NCI-H2081 treated with DMSO at 0.1 percent for 48 hours (cell line): Measurements from ENCODE around the gene NAA80.
"Not testable (repeated sequence)": the region's sequence is repeated elsewhere in the genome, so short reads cannot be mapped to it uniquely, and the experiment has no call there.

Experiments
- DNase-seq: peaks from one replicate; lab custom pipeline; 2025; lab: John Stamatoyannopoulos, UW

Gene NAA80

DNA sequence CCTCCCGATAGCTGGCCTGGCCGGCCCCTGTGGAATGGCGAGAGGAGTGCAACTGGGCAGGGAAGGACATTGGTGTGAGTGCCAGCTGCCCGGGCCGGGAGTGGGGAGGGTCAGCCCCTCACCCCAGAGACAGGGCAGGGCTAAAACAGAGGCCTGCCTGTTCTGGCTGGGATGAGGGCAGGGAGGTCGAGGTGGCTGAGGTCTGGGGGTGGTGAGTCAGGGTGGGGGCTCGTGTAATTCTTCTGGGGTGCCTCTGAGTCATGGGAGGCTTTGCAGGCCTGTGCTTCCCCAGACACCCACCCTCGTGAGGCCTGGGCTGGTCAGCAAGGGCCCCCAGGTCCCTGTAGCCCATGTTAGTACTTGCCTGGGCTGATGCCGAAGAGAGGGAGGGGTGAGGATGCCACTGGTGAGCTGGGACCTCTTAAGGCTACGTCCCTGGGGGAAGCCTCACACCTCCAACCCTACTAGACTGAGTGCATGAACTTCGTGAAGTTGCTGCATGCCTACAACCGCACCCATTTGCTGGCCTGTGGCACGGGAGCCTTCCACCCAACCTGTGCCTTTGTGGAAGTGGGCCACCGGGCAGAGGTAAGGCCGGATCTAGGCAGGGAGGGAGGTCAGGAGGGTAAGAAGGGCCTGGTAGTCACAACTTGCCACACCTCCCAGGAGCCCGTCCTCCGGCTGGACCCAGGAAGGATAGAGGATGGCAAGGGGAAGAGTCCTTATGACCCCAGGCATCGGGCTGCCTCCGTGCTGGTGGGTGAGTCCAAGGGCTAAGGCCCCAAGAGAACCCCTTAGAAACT is 28.6 kb downstream of the NAA80 start:
- DNase-seq: no peak

DNA sequence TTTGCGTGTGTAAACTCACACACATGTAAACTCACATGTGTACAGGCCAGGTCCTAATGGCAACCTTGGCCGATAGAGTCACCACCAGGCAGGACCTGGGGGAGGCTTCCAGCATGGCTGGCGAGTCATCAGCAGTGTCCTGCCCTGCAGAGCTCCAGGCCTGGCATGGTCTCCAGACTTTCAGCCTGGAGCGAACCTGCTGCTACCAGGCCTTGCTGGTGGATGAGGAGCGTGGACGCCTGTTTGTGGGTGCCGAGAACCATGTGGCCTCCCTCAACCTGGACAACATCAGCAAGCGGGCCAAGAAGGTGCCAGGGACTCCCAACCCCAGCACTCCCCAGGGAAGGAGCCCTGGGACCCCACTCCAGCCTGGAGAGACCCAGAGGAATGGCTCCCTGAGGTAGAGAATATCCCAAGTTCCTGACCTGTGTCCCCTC is 29.2 kb downstream of the NAA80 start:
- DNase-seq: no peak

DNA sequence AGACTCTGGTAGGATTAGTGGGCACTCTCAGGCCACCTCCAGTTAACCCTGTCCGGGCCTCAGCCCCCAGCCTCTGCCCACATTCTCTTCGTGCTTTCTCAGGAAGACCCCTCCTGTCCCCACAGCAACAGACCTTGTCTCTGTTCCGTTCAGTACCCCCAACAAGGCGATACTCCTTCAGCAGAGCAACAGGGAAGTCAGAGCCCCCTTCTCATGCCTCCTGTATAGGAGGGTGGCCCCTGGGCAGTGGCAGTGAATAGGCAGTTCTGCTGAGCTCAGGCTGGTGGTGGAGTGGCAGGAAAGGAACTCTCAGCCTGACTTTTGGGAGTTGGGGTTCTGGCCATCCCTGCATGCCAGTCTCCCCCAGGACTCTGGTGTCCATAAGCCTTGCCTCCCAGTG is 29.7 kb downstream of the NAA80 start:
- DNase-seq: no peak

DNA sequence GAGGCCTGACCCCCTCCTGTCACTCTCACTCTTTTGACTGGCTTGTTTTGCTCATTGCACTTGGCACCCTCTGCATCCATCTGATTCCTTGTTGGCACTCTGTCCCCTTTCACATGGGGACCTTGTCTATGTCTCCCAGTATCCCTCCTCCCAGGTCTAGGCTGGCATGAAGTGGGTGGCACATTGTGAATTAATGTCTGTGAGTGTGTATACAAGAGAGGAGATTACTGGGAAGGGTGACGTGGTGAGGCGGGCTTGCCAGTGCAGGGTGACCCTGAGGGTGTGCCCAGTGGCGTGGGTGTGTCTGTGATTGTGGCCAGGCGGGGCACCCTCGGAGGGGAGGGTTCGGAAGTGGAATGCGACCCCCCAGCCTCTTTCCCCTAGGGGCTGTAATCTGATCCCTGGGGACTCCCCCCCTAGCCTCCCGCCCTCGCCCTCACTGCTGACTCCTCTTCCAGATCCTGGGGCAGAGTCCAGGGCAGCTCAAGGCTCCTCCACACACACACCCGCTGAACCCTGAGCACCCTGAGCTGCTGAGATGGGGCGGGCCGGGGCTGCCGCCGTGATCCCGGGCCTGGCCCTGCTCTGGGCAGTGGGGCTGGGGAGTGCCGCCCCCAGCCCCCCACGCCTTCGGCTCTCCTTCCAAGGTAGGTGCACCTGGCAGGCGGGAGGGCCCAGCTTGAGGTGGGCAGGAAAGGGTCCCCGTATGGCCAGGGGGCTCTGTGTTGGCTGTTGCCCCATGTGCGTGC is 30.3 kb downstream of the NAA80 start, which contains the start of gene SEMA3B:
SEMA3B (plus strand) TSS at position 445 of the 749 bp plus-strand sequence; CDS start at position 539, 94 bp downstream.
- DNase-seq: no peak

- DNase-seq: no peak
Observed at GRCh38 chr3:50268276-50268675, 30.9 kb downstream of the NAA80 start.

GRCh38 chr3:50267280-50267913 is 31.8 kb downstream of the NAA80 start:
- DNase-seq: no peak

GRCh38 chr3:50266836-50267235 is 32.4 kb downstream of the NAA80 start:
- DNase-seq: no peak

DNA sequence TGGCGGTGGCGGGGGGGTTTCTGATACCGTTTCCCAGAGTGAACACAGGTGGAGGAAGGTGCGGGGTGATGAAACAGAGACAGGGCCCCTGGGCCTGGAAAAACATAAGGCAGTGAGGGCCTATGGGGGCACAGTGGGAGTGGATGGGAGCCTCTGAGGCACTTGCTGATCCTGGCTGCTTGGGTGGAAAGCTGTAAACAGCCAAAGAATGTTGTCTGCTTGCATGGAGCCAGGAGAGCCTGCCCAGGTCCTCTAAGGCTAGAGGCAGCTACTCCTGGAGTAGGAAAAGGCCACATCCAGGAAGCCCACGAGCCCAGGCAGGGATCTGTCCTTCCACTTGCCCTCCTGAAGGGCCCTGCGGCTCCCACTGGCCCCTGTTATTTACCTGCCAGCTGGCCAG is 33.2 kb downstream of the NAA80 start:
- no peak for DNase-seq

DNA sequence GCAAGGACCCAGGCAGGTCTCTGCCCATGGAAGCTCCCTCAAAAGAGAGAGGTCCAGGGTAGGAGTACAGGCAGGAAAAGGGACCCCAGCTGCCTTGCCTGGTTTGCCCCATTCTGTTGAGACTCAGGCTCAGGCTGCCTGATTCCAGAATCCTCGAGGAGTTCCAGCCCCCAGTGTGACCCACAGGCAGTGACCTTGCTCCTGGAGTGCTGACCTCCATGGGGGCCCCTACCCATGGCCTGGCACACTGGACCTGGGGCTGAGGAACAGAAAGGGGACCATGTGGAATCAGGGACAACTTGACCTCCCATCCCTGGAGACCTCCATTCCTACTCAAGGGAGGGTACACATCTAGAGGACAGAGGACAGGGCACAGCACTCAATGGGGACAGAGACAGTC is 33.6 kb downstream of the NAA80 start:
- no peak for DNase-seq

DNA sequence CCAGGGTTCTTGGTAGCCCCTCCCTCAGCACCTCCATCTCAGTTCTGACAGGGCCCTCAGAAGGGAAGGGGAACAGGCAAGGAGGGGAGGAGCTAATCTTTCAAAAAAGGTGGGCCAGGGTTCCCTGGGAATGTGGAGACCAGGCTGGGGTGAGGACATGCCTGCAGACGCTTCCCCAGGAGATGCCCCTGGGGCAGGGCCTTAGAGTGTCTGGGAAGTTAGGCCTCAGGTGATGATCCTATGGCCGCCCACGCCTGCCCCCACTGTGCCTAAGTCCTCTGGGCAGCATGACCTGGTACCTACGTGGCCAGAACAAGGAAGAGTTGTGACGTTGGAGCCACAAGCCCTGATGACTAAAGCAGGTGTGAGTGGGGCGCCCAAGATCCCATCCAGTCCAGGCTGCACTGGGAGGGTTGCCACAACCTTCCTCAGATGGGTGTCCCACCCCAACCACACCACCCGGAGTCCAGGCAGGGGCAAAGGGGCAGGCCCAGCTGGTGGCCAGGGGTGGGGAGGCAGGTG is 34.2 kb downstream of the NAA80 start:
- no peak for DNase-seq

- no peak for DNase-seq
Observed at GRCh38 chr3:50264383-50264963, 34.7 kb downstream of the NAA80 start.

DNA sequence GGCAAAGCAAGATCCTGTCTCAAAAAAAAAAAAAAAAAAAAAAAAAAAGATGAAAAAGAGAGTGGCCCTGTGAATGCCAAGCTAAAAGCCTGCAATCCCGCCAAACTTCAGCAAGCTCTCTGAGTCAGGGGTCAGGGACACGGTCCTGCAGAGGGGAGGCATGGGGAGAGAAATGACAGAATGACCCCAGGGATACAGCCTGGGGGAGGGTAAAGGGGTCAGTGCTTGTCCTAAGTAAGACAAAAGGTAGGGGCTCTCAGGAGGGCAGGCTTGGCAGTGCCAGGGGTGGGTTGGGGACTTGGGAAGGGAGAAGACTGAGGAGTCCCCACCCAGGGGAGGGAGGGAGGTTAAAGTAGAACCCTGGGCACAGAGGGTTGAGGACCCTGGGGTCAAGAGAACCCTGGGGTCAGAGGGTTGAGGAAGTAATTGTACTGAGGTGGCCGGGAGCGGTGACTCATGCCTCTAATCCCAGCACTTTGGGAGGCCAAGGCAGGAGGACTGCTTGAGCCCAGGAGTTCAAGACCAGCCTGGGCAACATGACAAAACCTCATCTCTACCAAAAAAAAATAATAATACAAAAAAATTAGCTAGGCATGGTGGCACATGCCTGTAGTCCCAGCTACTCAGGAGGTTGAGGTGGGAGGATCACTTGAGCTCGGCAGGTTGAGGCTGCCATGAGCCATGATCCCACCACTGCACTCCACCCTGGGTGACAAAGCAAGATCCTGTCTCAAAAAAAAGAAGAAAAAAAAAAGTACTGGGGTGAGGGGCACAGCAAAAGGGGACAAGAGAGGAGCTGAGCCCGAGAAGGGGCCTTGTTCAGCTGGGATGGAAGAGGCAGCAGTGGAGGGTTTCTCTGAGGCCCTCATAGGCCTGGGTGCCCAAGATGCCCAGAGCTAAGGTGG is 35.5 kb downstream of the NAA80 start:
- no peak for DNase-seq

GRCh38 chr3:50262778-50263177 is 36.4 kb downstream of the NAA80 start:
- DNase-seq: no peak

- DNase-seq: not testable (repeated sequence)
Observed at GRCh38 chr3:50262200-50262599, 37.0 kb downstream of the NAA80 start.

- no peak for DNase-seq
Observed at GRCh38 chr3:50261505-50261904, 37.7 kb downstream of the NAA80 start.

- no peak for DNase-seq
Observed at GRCh38 chr3:50260942-50261441, 38.2 kb downstream of the NAA80 start.

DNA sequence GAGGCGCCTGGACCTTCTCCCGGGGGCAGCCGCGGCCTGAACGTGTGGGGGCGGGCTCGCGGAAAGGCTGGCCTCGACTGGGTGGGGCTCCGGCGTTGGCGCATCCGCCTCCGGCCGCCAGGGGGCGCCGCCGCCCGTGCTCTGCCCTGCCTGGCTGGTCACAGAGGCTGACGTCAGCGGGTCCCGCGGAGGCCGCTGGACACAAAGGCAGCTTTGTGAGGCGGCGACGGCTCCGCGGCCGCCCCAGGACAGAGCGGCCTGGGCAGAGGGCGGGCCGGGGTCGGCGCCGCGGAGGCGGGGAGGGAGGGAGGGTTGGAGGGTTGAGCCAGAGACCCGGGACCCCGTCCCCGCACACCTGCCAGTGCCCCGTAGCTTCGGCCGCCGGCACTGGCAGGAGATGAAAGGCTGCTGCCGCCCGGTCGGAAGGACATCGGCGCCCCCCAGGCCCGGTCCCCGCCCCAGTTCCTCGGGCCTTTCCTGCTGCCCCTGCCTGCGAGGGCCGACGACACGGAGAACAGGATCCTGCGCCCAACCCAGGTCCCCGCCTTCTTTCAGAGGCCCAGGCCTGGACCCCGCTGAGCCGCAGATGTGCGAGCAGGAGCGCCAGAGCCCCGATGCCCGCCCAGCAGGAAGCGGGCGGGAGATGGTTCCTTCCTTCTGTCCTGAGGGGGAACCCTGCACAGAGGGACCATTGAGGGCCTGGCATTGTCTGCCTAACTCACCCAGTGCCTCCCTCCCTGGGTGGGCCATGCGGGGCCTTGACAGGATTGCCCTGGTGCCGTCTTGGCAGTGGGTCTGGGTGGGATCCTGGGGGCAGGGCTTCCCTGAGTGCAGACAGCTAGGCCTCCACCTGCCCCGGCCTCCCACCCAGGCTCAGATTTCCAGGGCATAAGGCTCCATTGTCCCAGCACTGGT is 38.9 kb downstream of the NAA80 start:
- no peak for DNase-seq

- DNase-seq: no peak
Observed at GRCh38 chr3:50259432-50260026, 39.7 kb downstream of the NAA80 start.

DNA sequence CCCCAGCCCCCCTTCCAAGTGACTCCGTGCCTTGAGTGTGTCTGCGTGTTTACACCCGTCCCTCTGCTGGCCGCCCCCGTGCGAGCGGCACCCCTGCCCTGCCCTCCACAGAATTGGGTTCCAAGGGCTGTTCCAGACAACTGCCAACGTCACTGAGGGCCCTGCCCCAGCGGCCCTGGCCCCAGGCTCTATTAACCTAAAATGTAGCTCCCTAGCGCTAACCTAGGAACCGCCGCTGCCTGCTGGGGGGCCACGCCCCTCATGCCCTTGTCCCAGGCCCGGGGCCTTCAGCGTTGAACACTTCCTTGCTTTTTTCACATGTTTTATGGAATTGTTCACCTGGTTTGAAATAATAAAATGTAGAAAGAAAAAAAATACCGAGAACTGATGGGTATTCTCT is 40.2 kb downstream of the NAA80 start:
- DNase-seq: no peak
